Activated T-cell treated with anti-CD3 and anti-CD28 coated beads, Interleukin-2, amount 50 U/mL, for 72 hours (primary cell): Measurements from ENCODE around the gene MERTK. TPM values are rescaled to one million over a fixed set of nuclear protein-coding genes. Genes with fewer than 3 reads are reported as not detected.

Experiments
- ATAC-seq, 2 donors: fragments of 150-1000 bp; cut with Tn5 transposase; replicated peaks in 1 of 2; 2 replicates each; pipeline ENCODE4 v1.10.0; 2021; ENCODE audit warnings: moderate library complexity in 2 of 2, mild to moderate bottlenecking in 1 of 2
- DNase-seq, 2 donors: peaks; one replicate each; pipeline ENCODE4 v3.0.0; 2021 to 2022; ENCODE audit warnings: mixed read lengths in 1 of 2
- H3K27ac Mint-ChIP-seq: one replicate; pipeline ENCODE4 v1.8.0; 2022; ENCODE audit warnings: mild to moderate bottlenecking, moderate library complexity, mixed read lengths
- H3K27me3 Mint-ChIP-seq: one replicate; pipeline ENCODE4 v1.8.0; 2022; ENCODE audit warnings: low read depth, mixed read lengths
- H3K36me3 Mint-ChIP-seq, 2 donors: one replicate each; pipeline ENCODE4 v1.8.0; 2022; ENCODE audit warnings: mixed read lengths in 2 of 2, mild to moderate bottlenecking in 1 of 2; ENCODE audit not compliant: insufficient read depth in 2 of 2
- H3K4me1 Mint-ChIP-seq: one replicate; pipeline ENCODE4 v1.8.0; 2022; ENCODE audit warnings: low read depth, mixed read lengths
- H3K4me3 Mint-ChIP-seq, 2 donors: one replicate each; pipeline ENCODE4 v1.8.0; 2022; ENCODE audit warnings: mild to moderate bottlenecking in 2 of 2, mixed read lengths in 2 of 2, moderate library complexity in 2 of 2
- H3K9me3 Mint-ChIP-seq, 2 donors: one replicate each; pipeline ENCODE4 v1.8.0; 2022; ENCODE audit warnings: mixed read lengths in 2 of 2
- total RNA-seq, 2 donors: library from RNA; stranded (reverse); gene quantifications; one replicate each; pipeline ENCODE4 v1.2.3, GENCODE V29; 2022

The MERTK gene
- total RNA-seq, 2 donors from 2014 or later, result 2.0 to 3.0 TPM

DNA sequence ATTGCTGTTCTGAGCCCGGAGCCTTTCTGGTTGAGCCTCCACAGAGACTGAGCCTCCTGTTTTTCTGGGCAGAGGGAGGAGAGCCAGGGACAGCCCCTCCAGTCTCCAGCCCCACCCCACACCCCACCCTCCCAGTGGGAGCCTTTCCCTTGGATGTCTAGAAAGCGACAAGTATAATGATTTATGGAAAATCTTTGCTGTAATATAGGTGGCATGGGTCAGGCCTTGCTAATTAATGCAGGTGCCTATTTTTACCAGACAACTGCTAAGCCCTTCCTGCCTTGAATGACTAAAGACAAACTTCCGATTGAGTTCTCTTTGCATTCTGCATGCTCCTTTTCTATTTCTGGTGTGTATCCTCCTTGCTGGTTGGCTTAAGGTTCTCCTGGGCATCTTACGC is 43.1 kb downstream of the MERTK start:
- no peaks in the 10 kb centered on the region for H3K36me3 Mint-ChIP-seq

DNA sequence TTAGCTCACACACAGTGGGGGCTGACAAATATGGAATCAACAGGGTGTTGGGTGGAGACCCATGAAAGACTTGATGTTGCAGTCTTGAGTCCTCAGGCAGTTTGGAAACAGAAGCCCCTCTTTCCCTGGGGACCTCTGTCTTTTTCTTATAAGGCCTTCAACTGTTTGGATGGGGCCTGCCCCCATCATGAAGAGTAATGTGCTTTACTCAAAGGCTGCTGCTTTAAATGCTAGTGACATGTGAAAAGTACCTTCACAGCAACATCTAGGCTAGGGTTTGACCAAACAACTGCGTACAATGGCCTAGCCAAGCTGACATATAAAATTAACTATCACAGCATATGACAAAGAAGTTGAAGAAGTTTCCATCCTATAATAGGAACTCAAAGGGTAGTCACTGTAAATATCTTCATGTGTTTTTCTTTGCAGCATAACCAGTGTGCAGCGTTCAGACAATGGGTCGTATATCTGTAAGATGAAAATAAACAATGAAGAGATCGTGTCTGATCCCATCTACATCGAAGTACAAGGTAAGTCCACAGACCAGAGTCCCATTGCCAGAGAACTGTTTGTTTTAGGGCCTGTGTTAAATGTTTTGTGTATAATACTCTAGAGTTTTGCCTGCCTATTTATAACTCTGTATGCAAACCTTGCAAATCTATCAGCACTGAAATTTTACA is 46.3 kb downstream of the MERTK start:
- H3K27me3 Mint-ChIP-seq, result no peaks in the 10 kb centered on the region
- DNase-seq, result no peak
- no peaks in the 10 kb centered on the region for H3K36me3 Mint-ChIP-seq
- no peaks in the 10 kb centered on the region for H3K9me3 Mint-ChIP-seq
- ATAC-seq, result no peak
- H3K4me1 Mint-ChIP-seq, result no peaks in the 10 kb centered on the region
- no peak overlapping the region for H3K4me3 Mint-ChIP-seq
- H3K27ac Mint-ChIP-seq, result no peak overlapping the region

More for the DNA sequence above, 43.1 kb downstream of the MERTK start:
- no peak overlapping the region for H3K4me3 Mint-ChIP-seq
- no peak for DNase-seq
- H3K9me3 Mint-ChIP-seq, result no peaks in the 10 kb centered on the region
- ATAC-seq, result no peak
- H3K27me3 Mint-ChIP-seq, result no peaks in the 10 kb centered on the region
- H3K27ac Mint-ChIP-seq, result no peak overlapping the region
- H3K4me1 Mint-ChIP-seq, result no peaks in the 10 kb centered on the region

DNA sequence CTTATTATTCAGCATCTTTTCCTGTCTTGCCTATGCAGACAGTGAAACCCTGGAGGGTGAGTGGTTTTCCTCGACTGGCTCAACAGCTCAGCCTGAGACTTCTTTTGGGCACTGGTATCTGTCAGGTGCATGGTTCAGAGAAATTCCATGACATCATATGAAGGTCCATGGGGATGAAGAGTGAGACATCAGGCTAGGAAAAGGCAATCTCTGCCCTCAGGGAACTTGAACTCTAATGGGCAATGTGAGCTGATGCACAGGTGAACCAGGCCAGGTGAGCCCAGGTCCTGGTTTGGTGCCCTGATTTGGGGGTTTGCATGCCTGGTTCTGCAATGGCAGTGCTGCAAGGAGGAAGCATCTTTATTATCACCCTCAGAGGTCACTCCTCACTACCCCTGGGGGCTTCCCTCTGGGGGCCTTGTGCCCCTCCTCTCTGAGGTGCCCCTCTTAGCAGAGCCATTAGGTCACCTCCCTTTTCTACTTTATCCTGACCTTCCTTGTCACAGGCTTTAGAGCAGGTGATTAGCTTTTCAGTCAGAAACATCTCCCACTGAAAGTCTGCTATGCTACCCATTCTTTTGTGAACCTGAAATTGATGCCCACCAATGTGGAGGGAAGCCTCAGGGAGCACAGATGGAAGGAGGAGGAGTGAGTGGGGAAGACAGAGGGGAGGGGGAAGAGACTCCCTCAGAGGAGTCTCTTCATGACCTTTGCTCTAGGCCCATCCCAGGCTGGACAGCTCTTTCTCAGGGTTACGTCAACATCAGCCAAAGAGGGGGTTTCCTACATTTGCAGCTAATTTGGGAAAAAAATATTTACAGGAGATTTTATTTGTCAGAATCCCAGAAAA is 47.3 kb downstream of the MERTK start:
- Mint-ChIP-seq H3K27ac (no peak overlapping the region), H3K9me3 (no peaks in the 10 kb centered on the region), H3K27me3 (no peaks in the 10 kb centered on the region), H3K36me3 (no peaks in the 10 kb centered on the region), H3K4me3 (no peak overlapping the region), H3K4me1 (no peaks in the 10 kb centered on the region)
- no peak for ATAC-seq
- DNase-seq, result no peak

DNA sequence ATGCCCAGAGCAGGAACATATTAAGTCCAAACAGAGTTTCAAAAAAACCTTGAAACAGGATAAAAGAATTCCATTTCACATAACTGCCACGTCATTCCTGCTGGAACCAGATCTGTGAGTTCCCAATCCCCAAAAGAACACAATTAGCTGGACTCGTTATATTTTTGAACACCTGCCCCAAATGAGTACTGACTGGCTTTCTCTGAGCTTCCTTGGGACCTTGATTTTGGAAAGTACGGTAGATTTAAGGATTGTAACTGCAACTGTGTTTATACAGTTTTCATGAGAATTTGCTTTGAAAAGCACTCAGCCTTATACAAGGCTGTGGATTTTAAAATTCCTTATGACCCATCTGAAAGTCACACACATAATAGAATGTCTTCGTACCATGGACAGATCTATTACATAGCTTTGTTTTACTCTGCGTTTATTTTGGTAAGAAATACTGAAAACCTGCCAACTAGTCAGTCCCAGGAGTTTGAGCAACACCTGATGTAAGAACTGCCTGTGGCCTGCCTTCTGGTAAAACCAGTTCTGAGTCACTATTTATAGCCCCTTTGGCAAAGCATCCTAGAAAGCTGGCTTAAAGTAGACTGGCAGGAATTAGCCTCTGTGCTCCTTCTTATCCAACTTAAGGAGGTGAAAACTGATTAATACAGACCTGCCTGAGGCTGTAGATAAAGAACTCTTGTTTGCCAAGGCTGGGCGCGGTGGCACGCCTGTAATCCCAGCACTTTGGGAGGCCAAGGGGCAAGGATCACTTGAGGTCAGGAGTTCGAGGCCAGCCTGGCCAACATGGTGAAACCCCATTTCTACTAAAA is 48.1 kb downstream of the MERTK start:
- ATAC-seq (no peak), DNase-seq (no peak)
- H3K27ac Mint-ChIP-seq, result no peak overlapping the region
- no peaks in the 10 kb centered on the region for H3K36me3 Mint-ChIP-seq
- H3K27me3 Mint-ChIP-seq, result no peaks in the 10 kb centered on the region
- H3K4me1 Mint-ChIP-seq, result no peaks in the 10 kb centered on the region
- H3K9me3 Mint-ChIP-seq, result no peaks in the 10 kb centered on the region
- H3K4me3 Mint-ChIP-seq, result no peak overlapping the region

DNA sequence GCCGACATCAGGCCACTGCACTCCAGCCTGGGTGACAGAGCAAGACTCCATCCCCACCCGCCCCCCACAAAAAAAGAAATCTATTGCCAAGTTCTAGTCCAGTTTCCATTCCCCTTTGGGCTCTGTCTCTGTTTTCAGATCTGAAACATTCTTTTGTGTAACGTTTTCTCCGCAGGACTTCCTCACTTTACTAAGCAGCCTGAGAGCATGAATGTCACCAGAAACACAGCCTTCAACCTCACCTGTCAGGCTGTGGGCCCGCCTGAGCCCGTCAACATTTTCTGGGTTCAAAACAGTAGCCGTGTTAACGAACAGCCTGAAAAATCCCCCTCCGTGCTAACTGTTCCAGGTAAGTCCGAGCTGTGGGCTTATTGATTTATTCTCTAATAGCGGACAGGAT is 48.8 kb downstream of the MERTK start:
- Mint-ChIP-seq H3K36me3 (no peaks in the 10 kb centered on the region), H3K4me1 (peaks cover 2% of the 10 kb centered on the region), H3K9me3 (no peaks in the 10 kb centered on the region), H3K27ac (no peak overlapping the region), H3K27me3 (no peaks in the 10 kb centered on the region), H3K4me3 (no peak overlapping the region)
- DNase-seq, result no peak
- ATAC-seq, result no peak

DNA sequence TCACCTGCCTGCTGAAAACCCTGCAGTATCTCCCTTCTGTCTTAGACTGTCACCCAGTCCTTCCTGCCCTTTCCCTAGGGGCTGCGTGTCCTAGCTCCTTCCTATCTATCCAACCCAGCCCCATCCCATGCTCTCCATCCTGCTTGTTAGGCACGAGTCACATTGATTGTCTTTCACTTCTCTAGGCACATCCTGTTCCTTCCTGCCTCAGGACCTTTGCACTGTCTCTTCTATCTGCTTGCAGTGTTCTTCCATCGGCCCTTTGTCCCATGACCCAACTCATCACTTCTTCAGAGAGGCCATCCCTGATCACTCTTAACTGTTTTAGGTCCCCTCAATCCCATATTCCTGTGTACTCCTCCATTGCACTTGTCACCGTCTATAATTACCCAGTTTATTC is 50.4 kb downstream of the MERTK start:
- no peak for ATAC-seq
- no peak overlapping the region for H3K4me3 Mint-ChIP-seq
- H3K9me3 Mint-ChIP-seq, result no peaks in the 10 kb centered on the region
- no peaks in the 10 kb centered on the region for H3K36me3 Mint-ChIP-seq
- no peak for DNase-seq
- peaks cover under 1% of the 10 kb centered on the region for H3K27me3 Mint-ChIP-seq
- peaks cover 19% of the 10 kb centered on the region for H3K4me1 Mint-ChIP-seq
- no peak overlapping the region for H3K27ac Mint-ChIP-seq

DNA sequence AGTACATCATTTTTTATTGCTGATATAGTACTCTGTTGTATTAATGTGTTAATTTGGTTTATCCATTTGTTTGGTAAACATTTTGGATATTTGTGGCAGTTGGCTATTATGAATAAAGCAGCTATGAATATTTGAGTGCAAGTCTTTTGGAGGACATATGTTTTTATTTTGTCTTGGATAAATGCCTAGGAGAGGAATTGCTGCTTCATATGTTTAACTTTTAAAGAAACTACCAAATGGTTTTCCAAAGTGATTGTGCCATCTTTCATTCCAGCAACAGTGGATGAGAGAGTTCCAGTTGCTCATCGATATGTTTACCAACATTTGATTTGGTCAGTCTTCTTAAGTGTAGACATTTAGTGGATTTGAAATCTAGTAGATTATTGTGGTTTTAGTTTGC is 51.8 kb downstream of the MERTK start:
- Mint-ChIP-seq H3K4me3 (no peak overlapping the region), H3K4me1 (peaks cover 21% of the 10 kb centered on the region), H3K9me3 (no peaks in the 10 kb centered on the region), H3K36me3 (no peaks in the 10 kb centered on the region), H3K27me3 (peaks cover 11% of the 10 kb centered on the region), H3K27ac (no peak overlapping the region)
- DNase-seq (no peak), ATAC-seq (no peak)

DNA sequence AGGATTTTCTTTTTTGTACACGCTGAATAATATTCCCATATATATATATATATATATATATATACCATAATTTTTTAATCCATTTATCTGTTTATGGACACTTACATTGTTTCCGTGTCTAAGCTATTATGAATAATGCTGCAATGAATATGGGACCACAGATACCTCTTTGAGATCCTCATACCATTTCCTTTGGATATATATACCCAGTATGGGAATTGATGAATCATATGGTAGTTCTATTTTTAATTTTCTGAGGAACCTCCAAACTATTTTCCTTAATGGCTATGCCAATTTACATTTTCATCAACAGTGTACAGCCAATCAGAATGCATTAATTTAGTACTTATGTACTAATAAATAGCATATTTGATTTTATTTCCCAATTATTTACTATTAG is 53.1 kb downstream of the MERTK start:
- ATAC-seq, result no peak
- H3K4me1 Mint-ChIP-seq, result peaks cover 21% of the 10 kb centered on the region

DNA sequence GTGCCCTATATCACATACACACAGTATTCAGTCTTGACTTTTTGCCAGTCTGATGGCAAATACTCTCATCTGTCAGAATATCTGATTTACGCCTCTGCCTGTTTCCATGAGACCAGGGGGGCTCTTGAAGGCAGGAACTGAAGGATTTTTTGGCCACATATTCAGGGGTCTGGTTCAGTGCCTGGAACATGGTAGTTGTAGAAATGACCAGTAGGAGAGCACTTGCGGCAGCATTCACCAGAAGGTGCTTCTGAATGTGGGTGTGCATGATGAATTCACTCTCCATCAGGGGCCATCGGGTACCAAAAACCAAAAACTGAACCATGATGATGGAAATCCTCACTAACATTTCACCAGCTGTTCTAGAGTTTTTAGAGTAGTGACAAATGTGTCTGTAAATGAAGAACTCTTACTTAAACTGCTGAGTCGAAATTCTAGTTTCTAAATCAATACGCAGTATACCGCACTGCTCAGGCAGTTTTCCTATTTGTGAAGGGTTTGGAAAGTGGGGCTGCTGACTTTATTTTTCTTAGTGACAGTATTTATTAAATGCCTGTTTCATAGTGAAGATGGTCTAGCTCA is 54.6 kb downstream of the MERTK start:
- H3K36me3 Mint-ChIP-seq, result no peaks in the 10 kb centered on the region
- H3K27ac Mint-ChIP-seq, result peak overlapping the region; percentile 40
- ATAC-seq (peak; percentile 90 to 95), DNase-seq (peak; percentile 29 to 45)
- H3K4me3 Mint-ChIP-seq, result peak overlapping the region in 1 of 2 donors; percentile 38
- peaks cover 13% of the 10 kb centered on the region for H3K27me3 Mint-ChIP-seq
- peaks cover 21% of the 10 kb centered on the region for H3K4me1 Mint-ChIP-seq
- no peaks in the 10 kb centered on the region for H3K9me3 Mint-ChIP-seq

More for the DNA sequence above, 53.1 kb downstream of the MERTK start:
- Mint-ChIP-seq H3K36me3 (no peaks in the 10 kb centered on the region), H3K9me3 (no peaks in the 10 kb centered on the region), H3K27ac (no peak overlapping the region), H3K4me3 (no peak overlapping the region), H3K27me3 (peaks cover 13% of the 10 kb centered on the region)
- DNase-seq, result no peak

DNA sequence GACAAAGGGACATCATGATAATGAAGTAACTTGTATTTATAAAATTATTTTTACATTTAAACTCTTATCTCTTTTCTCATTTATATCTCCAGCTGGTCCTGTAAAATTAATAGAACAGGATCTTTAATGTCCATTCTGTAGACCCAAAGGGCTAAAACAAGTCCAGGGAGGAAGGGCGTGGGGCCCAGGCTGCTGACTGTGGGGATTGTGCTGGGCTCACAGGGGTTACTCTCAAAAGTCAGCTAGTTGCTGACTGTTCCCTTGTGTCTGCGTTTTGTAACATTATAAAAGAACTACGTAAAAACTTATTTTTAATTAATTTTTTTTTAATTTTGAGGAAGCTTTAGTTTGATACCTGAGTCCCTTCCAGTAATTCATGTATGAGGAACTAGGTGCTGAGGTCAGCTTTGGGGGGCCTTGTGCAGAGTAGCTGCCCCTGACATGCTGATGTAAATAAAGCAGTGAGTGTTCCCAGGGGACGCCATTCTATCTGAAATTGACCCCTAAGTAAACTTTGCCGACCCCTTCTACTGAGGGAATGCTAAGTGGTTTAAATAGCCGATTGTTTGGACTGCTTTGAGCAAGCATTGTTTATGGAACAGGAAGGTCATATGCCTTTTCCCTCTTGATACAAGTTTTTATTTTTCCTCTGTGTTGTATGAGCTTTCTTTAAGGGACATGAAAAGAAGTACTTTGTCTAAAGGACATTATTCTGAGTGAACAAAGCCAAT is 56.4 kb downstream of the MERTK start:
- no peak for DNase-seq
- peaks cover 13% of the 10 kb centered on the region for H3K27me3 Mint-ChIP-seq
- H3K9me3 Mint-ChIP-seq, result no peaks in the 10 kb centered on the region
- H3K4me3 Mint-ChIP-seq, result no peak overlapping the region
- peaks cover 21% of the 10 kb centered on the region for H3K4me1 Mint-ChIP-seq
- ATAC-seq, result no peak
- no peaks in the 10 kb centered on the region for H3K36me3 Mint-ChIP-seq
- no peak overlapping the region for H3K27ac Mint-ChIP-seq

DNA sequence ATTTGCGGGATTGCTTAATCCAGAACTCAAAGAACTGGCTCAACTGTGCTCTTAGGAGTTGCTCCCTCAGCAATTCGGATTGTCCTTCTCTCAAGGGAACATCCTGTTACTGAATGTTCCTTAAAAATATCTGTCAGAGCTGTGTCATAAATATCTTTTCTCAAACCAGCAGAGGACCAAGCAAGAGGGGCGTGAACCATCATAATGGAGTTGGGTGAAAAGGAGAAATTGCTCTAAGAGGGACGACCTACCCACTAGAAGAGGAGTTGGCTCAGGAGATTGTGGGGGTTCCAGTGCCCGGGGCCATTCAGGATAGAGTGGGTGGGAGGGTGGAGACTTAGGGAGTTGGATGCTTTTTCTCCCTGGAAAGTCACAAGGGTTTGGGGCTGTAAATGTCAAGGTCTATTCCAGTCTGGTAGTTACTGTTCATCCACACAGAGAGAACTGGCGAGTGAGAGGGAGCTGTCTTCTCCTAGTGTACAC is 59.5 kb downstream of the MERTK start:
- ATAC-seq (no peak), DNase-seq (no peak)
- Mint-ChIP-seq H3K27me3 (peaks cover 13% of the 10 kb centered on the region), H3K4me1 (peaks cover 12% of the 10 kb centered on the region), H3K9me3 (no peaks in the 10 kb centered on the region), H3K27ac (no peak overlapping the region), H3K4me3 (no peak overlapping the region), H3K36me3 (no peaks in the 10 kb centered on the region)

DNA sequence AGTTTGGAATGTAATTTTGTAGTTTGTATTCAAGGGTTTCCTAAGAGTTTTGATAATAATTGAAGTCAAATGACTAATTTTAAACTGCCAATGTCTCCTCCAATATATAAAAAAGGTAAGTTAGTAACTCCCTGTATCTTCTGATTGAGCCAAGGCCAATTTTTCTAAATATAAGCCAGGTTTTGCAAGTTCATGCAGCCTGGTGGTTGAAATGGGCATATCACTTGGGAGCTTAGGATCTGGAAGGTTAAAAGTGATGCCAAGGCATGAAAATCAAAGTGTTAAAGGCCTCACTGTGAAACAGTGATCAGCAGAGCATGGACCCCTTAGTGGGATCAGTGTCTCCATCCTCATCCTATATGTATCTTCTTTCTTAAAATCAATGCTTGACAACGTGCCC is 60.5 kb downstream of the MERTK start:
- no peak for DNase-seq
- no peak for ATAC-seq
- Mint-ChIP-seq H3K27me3 (peaks cover 12% of the 10 kb centered on the region), H3K27ac (no peak overlapping the region), H3K4me1 (peaks cover 2% of the 10 kb centered on the region), H3K36me3 (no peaks in the 10 kb centered on the region), H3K9me3 (no peaks in the 10 kb centered on the region), H3K4me3 (no peak overlapping the region)
